GM06990 (cell line): Measurements from ENCODE around the gene MINDY4.

Experiments used
- DNase-seq: peaks from one replicate; pipeline ENCODE4 v3.0.0-alpha.2; 2011; ENCODE audit not compliant: insufficient read length; ENCODE audit errors: extremely low read depth
- H3K27me3 ChIP-seq: replicated peaks from 2 replicates; pipeline ENCODE4 v1.6.0; 2011; ENCODE audit warnings: low read length; ENCODE audit not compliant: control insufficient read depth, insufficient read depth
- H3K36me3 ChIP-seq: 2 replicates; pipeline ENCODE4 v1.5.1; 2011; ENCODE audit warnings: low read length; ENCODE audit not compliant: control insufficient read depth, insufficient read depth
- H3K4me3 ChIP-seq: replicated peaks from 2 replicates; pipeline ENCODE4 v1.5.1; 2011; ENCODE audit warnings: low read depth, mild to moderate bottlenecking, control low read depth, low read length
- CTCF ChIP-seq: IDR thresholded peaks from 2 replicates; pipeline ENCODE4 v1.5.1; 2011; ENCODE audit warnings: low read length, control low read depth, mild to moderate bottlenecking, inconsistent platforms; ENCODE audit not compliant: insufficient read depth, poor library complexity, severe bottlenecking

Gene MINDY4

GRCh38 chr7:30890226-30890625, 119.0 kb downstream of the MINDY4 start:
- TF ChIP-seq CTCF, result no peak
- no peak for DNase-seq

GRCh38 chr7:30893357-30893756, 122.1 kb downstream of the MINDY4 start:
- Histone ChIP-seq H3K36me3 (no peaks in the 10 kb centered on the region), H3K27me3 (peaks cover 1% of the 10 kb centered on the region), H3K4me3 (no peak overlapping the region)
- no peak for TF ChIP-seq CTCF
- no peak for DNase-seq

More at GRCh38 chr7:30890226-30890625, 119.0 kb downstream of the MINDY4 start:
- peaks cover 1% of the 10 kb centered on the region for H3K27me3 ChIP-seq
- H3K4me3 ChIP-seq, result no peak overlapping the region
- H3K36me3 ChIP-seq, result no peaks in the 10 kb centered on the region

- Histone ChIP-seq H3K36me3 (no peaks in the 10 kb centered on the region), H3K27me3 (peaks cover 1% of the 10 kb centered on the region), H3K4me3 (no peak overlapping the region)
- DNase-seq, result no peak
- TF ChIP-seq CTCF, result no peak
These were observed 122.8 kb downstream of the MINDY4 start for GRCh38 chr7:30894009-30894408.

GRCh38 chr7:30894866-30895605, 123.8 kb downstream of the MINDY4 start:
- H3K4me3 ChIP-seq, result no peak overlapping the region
- no peaks in the 10 kb centered on the region for H3K36me3 ChIP-seq
- H3K27me3 ChIP-seq, result peaks cover 1% of the 10 kb centered on the region
- DNase-seq, result no peak
- no peak for TF ChIP-seq CTCF

- no peak for TF ChIP-seq CTCF
- Histone ChIP-seq H3K36me3 (no peaks in the 10 kb centered on the region), H3K4me3 (no peak overlapping the region), H3K27me3 (peaks cover 1% of the 10 kb centered on the region)
- no peak for DNase-seq
These were observed 124.8 kb downstream of the MINDY4 start for GRCh38 chr7:30896036-30896435.
